Endothelial cell (in vitro differentiated cells): ENCODE data around the gene B4GALNT4. TPM values are rescaled to one million over a fixed set of nuclear protein-coding genes. Genes with fewer than 3 reads are reported as not detected.
A peak's percentile ranks its signal among the peaks of the same experiment; 100 is the strongest.

Experiments used
- DNase-seq: peaks from one replicate; pipeline ENCODE4 v3.0.0; 2021; ENCODE audit warnings: low spot score
- H3K27ac Mint-ChIP-seq: one replicate; pipeline ENCODE4 v1.8.0; 2021; ENCODE audit warnings: mixed read lengths, inconsistent platforms; ENCODE audit not compliant: unreplicated experiment
- H3K27me3 Mint-ChIP-seq: one replicate; pipeline ENCODE4 v1.8.0; 2021; ENCODE audit warnings: mild to moderate bottlenecking, moderate library complexity, mixed read lengths, inconsistent platforms; ENCODE audit not compliant: unreplicated experiment
- H3K36me3 Mint-ChIP-seq: one replicate; pipeline ENCODE4 v1.8.0; 2021; ENCODE audit warnings: mild to moderate bottlenecking, low read depth, mixed read lengths, inconsistent platforms; ENCODE audit not compliant: unreplicated experiment
- H3K4me1 Mint-ChIP-seq: one replicate; pipeline ENCODE4 v1.8.0; 2021; ENCODE audit warnings: mild to moderate bottlenecking, mixed read lengths, inconsistent platforms; ENCODE audit not compliant: unreplicated experiment
- H3K4me3 Mint-ChIP-seq: one replicate; pipeline ENCODE4 v1.8.0; 2021; ENCODE audit warnings: mild to moderate bottlenecking, mixed read lengths, inconsistent platforms; ENCODE audit not compliant: unreplicated experiment
- H3K9me3 Mint-ChIP-seq: one replicate; pipeline ENCODE4 v1.8.0; 2021; ENCODE audit warnings: mixed read lengths, inconsistent platforms; ENCODE audit not compliant: unreplicated experiment
- total RNA-seq: library from RNA; stranded (reverse); fragmentation: NEBNext Ultra II Directional; extraction: Animal tissue kit (Norgen Biotek cat#: 25700); gene quantifications from one replicate; pipeline ENCODE4 v1.2.1, GENCODE V29; 2021; ENCODE audit not compliant: unreplicated experiment
- TF ChIP-seq, protein P1 (sequence below): fragments of 200-600 bp; sonication (generic); IDR thresholded peaks from one replicate; pipeline ENCODE4 v1.5.0; 2021; ENCODE audit warnings: antibody characterized with exemption; ENCODE audit not compliant: unreplicated experiment

Gene B4GALNT4
- total RNA-seq, 1 donor from 2014 or later = 14.9 TPM

DNA sequence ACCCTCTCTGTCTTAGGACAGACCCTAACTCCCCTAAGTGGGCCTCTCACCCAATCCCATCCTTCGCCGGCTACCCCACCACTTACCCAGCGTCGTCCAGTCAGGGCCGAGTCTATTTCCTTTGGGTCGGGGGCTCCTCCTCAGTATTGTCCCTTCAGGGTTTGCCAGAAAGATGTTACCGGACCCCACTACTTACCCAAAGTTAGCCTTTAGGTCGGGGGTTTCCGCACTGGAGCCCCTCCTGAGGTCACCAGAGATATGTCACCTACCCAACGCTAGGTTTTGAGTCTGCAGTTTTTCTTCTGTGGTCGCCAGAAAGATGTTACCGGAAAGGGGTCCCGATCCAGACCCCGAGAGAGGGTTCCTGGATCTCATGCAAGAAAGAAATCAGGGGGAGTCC, 17.9 kb upstream of the B4GALNT4 start:
- H3K4me1 Mint-ChIP-seq = peaks cover 27% of the 10 kb centered on the region
- H3K9me3 Mint-ChIP-seq = no peaks in the 10 kb centered on the region
- H3K27ac Mint-ChIP-seq = no peak overlapping the region
- H3K4me3 Mint-ChIP-seq = no peak overlapping the region
- DNase-seq = no peak
- H3K27me3 Mint-ChIP-seq = peaks cover 10% of the 10 kb centered on the region
- TF ChIP-seq, protein P1, sequence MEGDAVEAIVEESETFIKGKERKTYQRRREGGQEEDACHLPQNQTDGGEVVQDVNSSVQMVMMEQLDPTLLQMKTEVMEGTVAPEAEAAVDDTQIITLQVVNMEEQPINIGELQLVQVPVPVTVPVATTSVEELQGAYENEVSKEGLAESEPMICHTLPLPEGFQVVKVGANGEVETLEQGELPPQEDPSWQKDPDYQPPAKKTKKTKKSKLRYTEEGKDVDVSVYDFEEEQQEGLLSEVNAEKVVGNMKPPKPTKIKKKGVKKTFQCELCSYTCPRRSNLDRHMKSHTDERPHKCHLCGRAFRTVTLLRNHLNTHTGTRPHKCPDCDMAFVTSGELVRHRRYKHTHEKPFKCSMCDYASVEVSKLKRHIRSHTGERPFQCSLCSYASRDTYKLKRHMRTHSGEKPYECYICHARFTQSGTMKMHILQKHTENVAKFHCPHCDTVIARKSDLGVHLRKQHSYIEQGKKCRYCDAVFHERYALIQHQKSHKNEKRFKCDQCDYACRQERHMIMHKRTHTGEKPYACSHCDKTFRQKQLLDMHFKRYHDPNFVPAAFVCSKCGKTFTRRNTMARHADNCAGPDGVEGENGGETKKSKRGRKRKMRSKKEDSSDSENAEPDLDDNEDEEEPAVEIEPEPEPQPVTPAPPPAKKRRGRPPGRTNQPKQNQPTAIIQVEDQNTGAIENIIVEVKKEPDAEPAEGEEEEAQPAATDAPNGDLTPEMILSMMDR = no peak
- no peaks in the 10 kb centered on the region for H3K36me3 Mint-ChIP-seq

DNA sequence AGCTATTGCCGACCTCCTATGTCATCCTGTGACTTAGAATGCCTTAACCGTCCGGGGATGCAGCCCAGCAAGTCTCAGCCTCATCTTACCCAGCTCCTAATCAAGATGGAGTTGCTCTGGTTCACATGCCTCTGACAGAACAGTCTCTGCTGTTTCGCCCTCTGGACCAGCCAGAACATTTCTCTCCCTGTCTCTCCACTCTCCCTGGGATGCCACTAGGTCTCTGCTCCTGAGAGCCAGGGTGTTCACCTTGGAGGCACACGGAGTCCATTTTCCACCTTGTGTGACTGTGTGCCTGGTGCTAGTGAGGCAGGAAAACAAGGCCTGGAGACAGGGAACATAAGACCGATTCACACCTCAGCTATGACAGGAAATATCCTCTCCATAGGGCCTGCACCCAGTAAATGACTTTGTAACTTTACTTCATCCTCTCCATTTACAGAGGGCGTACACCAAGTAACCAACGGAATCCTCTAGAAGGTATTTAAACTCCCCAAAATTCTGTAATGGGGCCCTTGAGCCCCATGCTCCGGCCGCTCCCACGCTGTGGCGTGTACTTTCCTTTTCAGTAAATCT, 16.8 kb upstream of the B4GALNT4 start:
- Mint-ChIP-seq H3K9me3 (no peaks in the 10 kb centered on the region), H3K4me1 (peaks cover 27% of the 10 kb centered on the region), H3K4me3 (peak overlapping the region; percentile 2), H3K27ac (no peak overlapping the region), H3K36me3 (no peaks in the 10 kb centered on the region), H3K27me3 (peaks cover 10% of the 10 kb centered on the region)
- no peak for DNase-seq
- TF ChIP-seq, protein P1 = no peak

DNA sequence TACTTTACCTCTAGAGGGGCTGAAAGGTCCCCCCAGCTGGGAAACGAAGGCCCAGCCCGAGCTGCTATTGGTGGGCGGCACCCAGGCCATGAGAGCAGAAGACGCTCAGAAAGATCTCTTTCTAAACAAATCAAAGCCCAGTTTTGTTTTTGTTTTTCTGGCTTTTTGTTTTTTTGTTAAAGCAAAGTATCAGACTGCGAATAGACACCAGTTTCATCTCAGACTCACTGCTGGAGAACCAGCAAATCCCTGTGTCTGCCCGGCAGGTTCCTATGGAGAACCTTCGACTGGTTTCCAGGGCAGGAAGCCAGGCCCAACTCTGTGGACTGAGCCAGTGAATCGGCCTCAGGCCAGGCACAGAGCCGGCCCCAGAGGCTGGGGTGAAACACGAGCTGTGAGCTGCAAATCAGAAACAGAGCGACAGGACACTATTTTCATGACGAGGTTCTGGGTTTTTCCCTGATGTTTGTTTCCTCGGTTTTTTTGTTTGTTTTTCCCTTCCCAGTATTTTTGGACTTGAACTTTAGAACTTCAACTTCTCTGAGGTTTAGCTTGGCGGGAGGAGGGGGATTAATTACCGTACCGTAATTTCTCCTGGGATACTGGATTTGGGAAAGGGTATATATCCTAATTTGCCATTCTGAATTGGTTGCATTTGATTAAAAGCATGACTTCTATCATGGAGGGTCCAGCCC, 16.0 kb upstream of the B4GALNT4 start:
- H3K27me3 Mint-ChIP-seq = peaks cover 10% of the 10 kb centered on the region
- no peaks in the 10 kb centered on the region for H3K36me3 Mint-ChIP-seq
- H3K4me1 Mint-ChIP-seq = peaks cover 27% of the 10 kb centered on the region
- no peak overlapping the region for H3K27ac Mint-ChIP-seq
- no peaks in the 10 kb centered on the region for H3K9me3 Mint-ChIP-seq
- TF ChIP-seq, protein P1 = no peak
- H3K4me3 Mint-ChIP-seq = peak overlapping the region; percentile 40
- no peak for DNase-seq

DNA sequence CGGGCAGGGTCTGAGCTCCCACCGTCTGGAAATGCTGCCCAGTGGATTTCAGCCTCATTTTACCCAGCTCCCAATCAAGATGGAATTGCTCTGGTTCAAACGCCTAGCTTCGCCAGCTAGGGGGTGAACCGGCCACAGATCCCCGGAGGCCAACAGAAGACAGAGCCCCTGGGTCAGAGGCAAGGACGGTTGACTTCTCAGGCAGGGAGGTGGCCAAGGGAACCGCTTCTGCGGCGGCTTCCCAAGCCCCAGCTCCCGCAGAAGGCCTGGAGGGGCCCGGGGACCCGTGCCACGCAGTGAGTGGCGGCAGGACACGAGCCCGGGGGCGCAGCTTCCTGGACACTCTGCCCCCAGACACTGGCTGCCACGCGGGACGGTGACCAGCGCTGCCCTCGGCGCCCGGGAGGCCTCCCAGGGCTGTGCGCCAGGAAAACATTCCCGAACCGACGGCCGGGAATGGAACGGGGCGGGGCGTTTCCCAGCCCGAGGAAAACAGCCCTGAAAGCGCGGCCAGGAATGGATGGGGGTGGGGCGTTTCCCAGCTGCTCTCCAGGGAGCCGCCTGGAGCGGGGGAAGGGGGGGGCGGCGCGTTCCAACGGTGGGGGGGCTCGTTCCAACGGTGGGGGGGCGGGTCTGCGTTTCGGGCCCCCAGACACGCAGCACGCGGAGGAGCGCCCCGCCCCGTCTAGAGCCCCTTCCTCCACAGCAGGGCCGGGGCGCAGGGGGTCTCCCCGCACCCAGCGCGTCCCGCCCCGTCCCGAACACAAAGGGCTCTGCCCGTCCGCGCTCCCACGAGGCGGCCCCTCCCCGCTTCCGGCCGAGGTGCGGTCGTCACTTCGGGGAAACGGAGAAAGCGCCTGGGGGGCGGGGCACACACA, 13.5 kb upstream of the B4GALNT4 start:
- Mint-ChIP-seq H3K27me3 (peaks cover 16% of the 10 kb centered on the region), H3K4me3 (peak overlapping the region; percentile 56), H3K4me1 (peaks cover 18% of the 10 kb centered on the region), H3K27ac (peak overlapping the region; percentile 92), H3K9me3 (no peaks in the 10 kb centered on the region), H3K36me3 (no peaks in the 10 kb centered on the region)
- TF ChIP-seq, protein P1 = no peak
- DNase-seq = peak; percentile 94

DNA sequence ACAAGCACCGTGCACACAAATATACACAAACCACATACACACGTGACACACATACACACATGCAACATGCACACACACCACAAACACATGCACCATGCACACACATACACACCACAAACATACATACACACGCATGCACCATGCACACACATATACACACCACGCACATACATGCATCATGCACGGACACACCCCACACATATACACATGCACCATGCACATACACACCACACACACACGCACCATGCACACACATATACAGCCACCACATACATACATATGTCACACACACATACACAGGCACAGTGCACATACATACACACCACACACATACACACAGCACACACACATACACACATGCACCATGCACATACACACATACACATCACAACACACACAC, 12.7 kb upstream of the B4GALNT4 start:
- peaks cover 16% of the 10 kb centered on the region for H3K4me1 Mint-ChIP-seq
- H3K4me3 Mint-ChIP-seq = no peak overlapping the region
- no peak for DNase-seq
- no peaks in the 10 kb centered on the region for H3K9me3 Mint-ChIP-seq
- H3K27ac Mint-ChIP-seq = no peak overlapping the region
- peaks cover 19% of the 10 kb centered on the region for H3K27me3 Mint-ChIP-seq
- TF ChIP-seq, protein P1 = no peak
- H3K36me3 Mint-ChIP-seq = no peaks in the 10 kb centered on the region
